ENCODE data around the gene GRM7.

Gene GRM7

GRCh38 chr3:7646851-7647250 is 785.9 kb downstream of the GRM7 start:
- no peak for DNase-seq (ENCODE audit: low spot score)

GRCh38 chr3:7650466-7650865 is 789.6 kb downstream of the GRM7 start:
- no peak for DNase-seq (ENCODE audit: low spot score)

DNA sequence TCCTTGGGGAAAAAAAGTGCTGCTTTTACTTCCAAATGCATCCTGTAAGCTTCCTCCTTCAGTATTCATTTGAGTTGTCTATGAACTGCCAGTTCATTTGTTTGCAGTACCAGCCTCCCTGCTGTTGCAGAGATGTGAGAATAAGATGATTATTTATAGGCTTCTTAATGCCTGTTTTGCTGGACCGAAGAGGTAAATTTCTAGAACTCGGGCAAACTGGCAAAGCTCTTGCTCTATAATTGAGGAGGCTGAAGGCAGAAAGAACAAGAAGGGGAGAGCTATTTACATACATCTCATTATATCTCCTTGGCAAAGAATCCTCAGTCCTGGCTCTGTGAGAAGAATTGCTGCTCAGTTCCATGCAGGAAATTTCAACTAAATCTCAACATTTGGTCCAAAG is 790.4 kb downstream of the GRM7 start:
- no peak for DNase-seq (ENCODE audit: low spot score)

GRCh38 chr3:7657214-7658112 is 796.5 kb downstream of the GRM7 start:
- no peak for DNase-seq (ENCODE audit: low spot score)

DNA sequence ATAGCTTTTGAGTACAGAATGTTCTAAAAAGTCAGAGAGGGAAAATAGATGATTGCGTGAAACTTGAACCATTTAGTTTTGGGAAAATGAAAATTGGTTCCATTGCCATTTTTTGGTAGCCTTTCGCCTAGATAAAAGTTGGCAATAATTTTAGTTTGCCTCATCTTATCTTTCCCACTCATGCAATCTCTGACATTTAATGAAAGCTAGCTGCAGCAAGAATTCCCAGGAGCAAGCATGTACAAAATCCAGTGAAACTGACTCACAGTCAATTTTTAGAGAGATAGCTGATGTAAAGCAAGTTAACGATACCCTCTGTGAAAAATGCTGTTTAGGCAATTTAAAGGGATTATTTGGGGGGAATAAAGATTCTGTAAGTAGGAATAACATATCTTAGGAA is 797.4 kb downstream of the GRM7 start:
- no peak for DNase-seq (ENCODE audit: low spot score)

DNA sequence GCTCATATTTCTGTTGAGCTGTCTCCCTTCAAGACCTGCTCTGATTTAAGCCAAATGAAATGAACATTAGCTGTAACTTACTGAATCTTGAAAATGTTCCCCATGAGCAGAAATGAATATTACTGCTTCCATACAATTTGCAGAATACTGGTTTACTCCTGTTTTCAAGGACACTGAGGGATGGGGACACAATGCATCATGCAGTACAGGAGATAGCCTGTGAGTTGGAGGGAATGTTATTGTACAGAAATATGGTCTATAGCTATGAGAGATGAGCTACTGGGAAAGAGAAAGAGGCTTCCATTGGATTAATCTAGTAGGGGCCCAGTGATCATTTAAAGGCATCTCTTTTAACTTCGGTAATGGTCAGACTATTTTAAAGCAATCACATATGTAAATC is 798.2 kb downstream of the GRM7 start:
- no peak for DNase-seq (ENCODE audit: low spot score)

DNA sequence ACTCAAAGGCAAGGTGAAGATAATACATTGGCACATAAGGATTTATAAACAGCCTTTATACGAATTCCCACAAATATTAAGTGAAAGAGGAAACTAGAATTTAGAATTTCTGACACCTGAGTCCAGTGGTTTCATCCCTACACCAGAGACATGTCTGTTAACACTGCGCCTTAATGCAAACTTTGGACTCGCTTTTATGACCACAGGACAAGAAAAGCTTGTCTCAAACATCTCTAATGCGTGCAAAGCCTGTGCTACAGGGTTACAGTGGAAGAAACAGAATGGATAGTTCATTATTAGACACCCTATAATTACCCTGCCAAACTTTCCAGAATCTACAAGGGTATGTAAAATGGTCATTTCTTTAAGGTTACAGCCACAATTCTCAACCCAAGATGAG is 802.9 kb downstream of the GRM7 start:
- no peak for DNase-seq (ENCODE audit: low spot score)

DNA sequence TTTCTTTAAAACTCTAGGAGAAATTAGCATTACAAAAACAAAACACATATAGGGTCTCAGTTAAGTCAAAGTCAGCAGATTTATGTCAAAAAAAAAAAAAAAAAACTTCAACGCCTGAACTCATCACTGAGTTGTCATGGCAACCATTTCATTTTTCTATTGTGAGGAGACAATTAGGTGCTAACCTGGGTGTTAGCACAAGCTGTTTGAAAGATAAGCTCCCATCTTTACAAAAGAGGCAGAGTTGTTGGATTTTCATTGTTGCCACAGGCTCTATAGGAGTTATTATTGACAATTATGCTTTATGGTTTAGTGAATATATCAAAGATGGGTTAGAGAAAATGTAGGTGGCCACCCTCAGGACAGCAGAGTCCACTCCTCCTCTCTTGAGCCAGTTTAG is 806.9 kb downstream of the GRM7 start:
- DNase-seq (ENCODE audit: low spot score): no peak

GRCh38 chr3:7669641-7670040 is 808.7 kb downstream of the GRM7 start:
- no peak for DNase-seq (ENCODE audit: low spot score)

DNA sequence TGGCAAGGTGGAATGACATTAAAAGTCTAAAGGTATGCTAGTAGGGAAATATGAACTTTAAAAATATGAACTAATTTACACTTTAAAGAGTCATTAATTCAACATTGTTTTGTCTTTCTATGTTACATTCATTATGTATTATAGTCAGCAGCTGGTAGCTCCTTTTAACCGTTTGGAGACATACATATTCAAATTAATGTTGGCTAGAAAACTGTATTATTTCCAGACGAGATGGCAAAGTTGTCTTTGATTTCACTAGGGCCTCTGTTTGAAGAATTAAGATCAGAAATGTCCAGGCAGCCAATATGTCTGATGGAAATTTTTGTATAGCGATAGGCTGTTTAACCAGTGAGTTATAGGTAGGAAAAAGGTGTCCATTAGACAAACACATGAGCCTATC is 817.6 kb downstream of the GRM7 start:
- no peak for DNase-seq (ENCODE audit: low spot score)

DNA sequence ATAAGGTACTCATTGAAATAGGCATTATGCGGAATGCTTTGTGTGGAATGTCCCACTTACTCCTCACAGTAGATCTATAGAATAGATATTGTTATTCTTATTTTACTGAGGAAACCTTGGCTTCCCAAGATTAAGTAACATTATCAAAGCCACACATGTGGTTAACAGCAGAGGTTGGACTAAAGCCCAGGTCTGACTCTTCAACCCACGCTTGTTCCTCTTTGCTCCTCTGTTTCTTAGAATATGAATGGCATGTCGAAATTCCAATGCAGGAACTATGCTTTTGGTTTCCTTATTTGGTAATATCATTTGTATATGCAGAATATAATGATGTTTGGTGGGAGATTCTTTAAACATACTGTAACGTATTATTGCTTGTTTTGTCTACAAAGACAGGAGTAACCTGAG is 821.9 kb downstream of the GRM7 start:
- no peak for DNase-seq (ENCODE audit: low spot score)

GRCh38 chr3:7683426-7683825 is 822.5 kb downstream of the GRM7 start:
- DNase-seq (ENCODE audit: low spot score): no peak

DNA sequence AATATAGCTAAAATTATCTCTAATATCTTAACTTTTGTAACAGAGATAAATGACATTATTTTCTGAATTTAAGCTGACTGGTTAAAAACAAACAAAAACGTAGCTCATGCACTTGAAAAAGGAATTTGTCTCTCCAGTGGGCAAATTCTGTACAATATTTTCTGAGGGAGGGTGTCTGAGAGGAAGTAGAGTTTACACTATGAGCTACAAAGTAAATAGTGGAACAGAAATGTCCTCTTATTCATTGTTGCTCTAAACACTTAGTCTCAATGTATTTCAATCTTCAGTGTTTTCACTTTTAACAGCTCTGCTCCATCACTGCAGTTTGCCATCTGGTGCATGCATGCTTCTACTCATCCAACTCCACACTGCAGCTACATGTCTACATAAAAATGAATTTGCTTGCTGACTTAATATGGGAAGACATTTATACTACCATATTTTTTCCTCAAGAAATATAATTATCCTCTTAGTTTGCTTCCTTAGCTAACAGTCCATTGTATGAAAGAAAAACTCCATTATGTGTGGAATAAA is 823.3 kb downstream of the GRM7 start:
- DNase-seq (ENCODE audit: low spot score): no peak

DNA sequence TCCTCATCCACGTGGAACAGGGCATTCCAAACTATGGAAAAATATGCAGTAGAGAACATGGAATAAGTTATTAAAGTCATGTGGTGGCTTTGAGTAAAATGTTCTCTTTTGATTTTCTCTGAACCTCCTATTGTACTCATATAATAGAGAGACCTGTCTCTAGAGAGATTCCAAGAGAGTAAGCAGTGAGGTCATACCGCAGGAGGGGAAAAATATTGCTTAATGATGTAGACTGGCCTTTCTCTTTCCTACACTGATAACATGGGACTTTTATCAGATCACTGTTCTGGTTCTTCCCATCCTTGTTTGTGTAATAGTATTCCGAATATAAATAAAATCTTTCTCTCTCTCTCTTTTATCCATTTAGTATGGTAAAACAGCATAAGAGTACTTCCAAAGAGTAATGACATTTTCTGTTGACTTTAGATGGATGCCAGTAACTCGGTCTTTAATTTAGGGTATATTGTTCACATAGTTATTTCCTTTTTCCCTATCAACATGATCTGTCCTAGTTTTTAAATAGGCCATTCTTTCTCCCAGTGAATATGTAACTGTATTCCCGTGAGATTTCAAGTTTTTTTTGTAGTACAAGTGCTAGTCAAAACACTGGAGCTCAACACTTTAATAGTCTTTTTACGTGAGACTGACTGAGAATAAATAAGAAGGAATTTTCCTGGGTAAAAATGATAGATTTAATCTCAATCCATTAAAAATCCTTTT is 826.7 kb downstream of the GRM7 start:
- no peak for DNase-seq (ENCODE audit: low spot score)

DNA sequence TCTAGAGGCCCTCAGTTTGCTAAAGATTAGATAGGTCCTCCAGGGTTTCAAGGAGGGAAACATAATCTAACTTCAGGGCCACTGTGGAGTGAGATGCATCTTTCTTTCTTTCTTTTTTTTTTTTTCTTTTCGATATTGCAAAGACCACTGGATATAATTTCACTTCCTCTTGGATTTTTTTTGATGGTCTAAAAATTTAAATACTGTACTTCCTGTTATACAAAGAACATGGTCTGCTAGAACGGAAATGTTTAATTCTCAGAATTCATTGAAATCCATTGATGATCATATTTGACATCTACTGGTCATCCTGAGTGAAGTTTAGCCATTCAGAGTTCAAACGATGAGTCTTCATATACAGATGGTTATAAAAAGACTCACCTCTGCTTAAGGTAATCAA is 832.0 kb downstream of the GRM7 start:
- no peak for DNase-seq (ENCODE audit: low spot score)

- no peak for DNase-seq (ENCODE audit: low spot score)
Observed at GRCh38 chr3:7693976-7694375, 833.1 kb downstream of the GRM7 start.

DNA sequence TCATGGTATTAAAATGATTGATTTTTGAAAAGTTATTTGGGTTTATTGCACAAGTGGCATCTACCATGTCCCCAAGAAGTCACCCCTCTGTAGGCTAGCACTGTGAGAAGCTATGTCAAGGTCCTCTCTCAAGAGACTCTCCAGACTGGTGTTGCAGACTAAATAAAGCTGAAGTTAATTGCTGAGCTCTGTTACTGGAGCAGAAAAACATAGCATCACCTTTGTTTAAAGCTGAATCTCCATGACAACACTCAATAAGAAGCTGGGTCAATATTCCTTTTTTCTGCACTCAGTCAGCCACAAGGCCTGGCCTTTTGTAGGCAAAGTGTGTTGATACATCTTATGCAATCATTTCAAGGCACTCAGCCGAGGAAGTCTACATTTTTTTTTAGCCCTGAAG is 834.1 kb downstream of the GRM7 start:
- no peak for DNase-seq (ENCODE audit: low spot score)

GRCh38 chr3:7696320-7696719 is 835.4 kb downstream of the GRM7 start:
- DNase-seq (ENCODE audit: low spot score): no peak

DNA sequence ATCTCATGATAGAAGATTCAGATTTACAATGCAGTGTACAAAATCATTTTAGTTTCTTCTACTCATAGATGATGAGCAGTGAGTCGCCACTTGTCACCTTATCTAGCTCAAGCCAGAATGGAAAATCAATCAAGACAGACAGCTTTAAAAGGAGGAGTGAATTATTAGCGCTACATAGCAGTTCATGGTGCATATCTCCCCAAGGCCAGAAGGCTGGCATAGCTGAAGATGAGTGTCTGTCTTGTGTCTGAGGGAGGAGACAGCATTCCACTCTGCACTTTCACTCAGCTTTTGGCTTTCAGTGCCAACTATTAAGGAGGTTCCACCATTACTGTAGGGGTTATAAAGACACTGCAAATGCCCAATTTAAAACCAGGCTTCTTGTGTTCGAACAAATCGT is 836.6 kb downstream of the GRM7 start:
- no peak for DNase-seq (ENCODE audit: low spot score)

DNA sequence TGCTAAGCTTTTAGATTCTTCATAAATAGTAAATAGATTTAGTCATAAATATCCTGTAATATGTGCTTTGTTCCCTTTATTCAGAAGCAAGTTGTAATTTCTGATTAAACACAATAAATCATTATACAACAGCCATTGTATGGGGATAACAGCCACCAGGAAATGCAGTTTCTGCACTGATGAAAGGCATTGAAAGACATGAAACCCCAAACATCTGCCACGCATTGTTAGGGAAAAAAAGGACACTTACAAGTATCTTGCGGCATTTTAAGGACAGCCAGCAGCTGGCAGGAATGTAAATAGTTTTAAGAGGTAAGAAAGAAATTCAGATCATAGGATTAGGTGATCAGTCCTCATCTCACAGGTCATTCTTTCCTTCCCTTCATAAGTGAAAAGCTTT is 839.6 kb downstream of the GRM7 start:
- DNase-seq (ENCODE audit: low spot score): no peak

- no peak for DNase-seq (ENCODE audit: low spot score)
Observed at GRCh38 chr3:7700977-7701376, 840.1 kb downstream of the GRM7 start.

DNA sequence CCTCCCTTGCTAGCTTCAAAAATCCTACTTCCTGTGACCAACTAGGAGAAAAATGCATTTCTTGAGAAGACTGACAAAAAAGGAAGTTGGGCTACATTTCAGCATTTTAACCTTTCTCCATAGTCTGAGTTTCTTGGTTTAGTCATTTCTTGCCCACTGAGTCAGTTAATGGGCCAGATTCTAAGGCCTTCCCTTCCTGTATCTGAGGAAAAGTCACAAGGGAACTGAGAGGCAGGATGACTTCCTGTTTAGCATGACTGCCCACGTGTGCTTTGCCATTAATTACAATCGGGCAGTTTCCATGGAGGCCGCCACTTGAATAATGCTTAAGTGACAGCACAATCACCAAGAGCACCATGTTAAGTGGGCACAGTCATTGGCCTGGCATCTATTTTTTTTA is 846.3 kb downstream of the GRM7 start:
- DNase-seq (ENCODE audit: low spot score): no peak
